ENCODE data around the gene CDH20.

DNA sequence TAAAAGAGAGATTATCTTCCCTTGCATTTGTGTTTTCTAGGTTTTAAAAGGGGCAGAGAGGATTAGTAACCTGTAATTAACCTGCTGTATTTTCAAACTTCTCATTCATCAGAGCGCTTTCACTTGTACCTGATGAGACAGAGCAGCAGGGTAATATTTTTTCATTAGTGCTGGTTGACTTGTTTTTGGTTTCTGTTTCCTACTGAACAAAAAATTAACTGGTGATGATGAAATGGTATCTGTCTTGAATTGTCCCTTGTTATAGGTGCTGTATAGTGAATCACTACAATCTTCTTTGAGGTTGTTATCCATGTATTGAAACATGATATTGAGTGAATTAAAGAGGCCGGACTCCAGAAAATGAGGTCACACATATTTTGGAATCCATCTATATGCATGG, 37.9 kb downstream of the CDH20 start:
- no peak for TF ChIP-seq JUND (IDR thresholded peaks at IDR 0.05)
- TF ChIP-seq, protein P1, sequence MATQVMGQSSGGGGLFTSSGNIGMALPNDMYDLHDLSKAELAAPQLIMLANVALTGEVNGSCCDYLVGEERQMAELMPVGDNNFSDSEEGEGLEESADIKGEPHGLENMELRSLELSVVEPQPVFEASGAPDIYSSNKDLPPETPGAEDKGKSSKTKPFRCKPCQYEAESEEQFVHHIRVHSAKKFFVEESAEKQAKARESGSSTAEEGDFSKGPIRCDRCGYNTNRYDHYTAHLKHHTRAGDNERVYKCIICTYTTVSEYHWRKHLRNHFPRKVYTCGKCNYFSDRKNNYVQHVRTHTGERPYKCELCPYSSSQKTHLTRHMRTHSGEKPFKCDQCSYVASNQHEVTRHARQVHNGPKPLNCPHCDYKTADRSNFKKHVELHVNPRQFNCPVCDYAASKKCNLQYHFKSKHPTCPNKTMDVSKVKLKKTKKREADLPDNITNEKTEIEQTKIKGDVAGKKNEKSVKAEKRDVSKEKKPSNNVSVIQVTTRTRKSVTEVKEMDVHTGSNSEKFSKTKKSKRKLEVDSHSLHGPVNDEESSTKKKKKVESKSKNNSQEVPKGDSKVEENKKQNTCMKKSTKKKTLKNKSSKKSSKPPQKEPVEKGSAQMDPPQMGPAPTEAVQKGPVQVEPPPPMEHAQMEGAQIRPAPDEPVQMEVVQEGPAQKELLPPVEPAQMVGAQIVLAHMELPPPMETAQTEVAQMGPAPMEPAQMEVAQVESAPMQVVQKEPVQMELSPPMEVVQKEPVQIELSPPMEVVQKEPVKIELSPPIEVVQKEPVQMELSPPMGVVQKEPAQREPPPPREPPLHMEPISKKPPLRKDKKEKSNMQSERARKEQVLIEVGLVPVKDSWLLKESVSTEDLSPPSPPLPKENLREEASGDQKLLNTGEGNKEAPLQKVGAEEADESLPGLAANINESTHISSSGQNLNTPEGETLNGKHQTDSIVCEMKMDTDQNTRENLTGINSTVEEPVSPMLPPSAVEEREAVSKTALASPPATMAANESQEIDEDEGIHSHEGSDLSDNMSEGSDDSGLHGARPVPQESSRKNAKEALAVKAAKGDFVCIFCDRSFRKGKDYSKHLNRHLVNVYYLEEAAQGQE (IDR thresholded peaks at IDR 0.05; ENCODE audit: low read depth): no peak
- no peak for TF ChIP-seq POLR2AphosphoS5 (IDR thresholded peaks at IDR 0.05; ENCODE audit: low read depth, low read length)
- no peak for TF ChIP-seq CTCF (IDR thresholded peaks at IDR 0.05 in 2 of 3, conservative IDR thresholded peaks at IDR 0.05 in 1 of 3; ENCODE audit: borderline replicate concordance in 1 of 3, insufficient read depth in 1 of 3, low read depth in 2 of 3, low read length in 2 of 3)
- TF ChIP-seq RAD21 (IDR thresholded peaks at IDR 0.05; ENCODE audit: low read depth): no peak
- TF ChIP-seq POLR2A (IDR thresholded peaks at IDR 0.05; ENCODE audit: borderline replicate concordance, extremely low read depth, insufficient read depth, insufficient read length): no peak
- no peak for TF ChIP-seq FOSL1 (IDR thresholded peaks at IDR 0.05; ENCODE audit: low read depth)
- TF ChIP-seq YY1 (IDR thresholded peaks at IDR 0.05; ENCODE audit: extremely low read depth, insufficient replicate concordance, low read depth, low read length): no peak
- TF ChIP-seq EZH2 (IDR thresholded peaks at IDR 0.05): no peak
- TF ChIP-seq EGR1 (IDR thresholded peaks at IDR 0.05; ENCODE audit: low read depth): no peak
- no peak for TF ChIP-seq EZH2phosphoT487 (IDR thresholded peaks at IDR 0.05; ENCODE audit: borderline replicate concordance)
- TF ChIP-seq, protein P2, sequence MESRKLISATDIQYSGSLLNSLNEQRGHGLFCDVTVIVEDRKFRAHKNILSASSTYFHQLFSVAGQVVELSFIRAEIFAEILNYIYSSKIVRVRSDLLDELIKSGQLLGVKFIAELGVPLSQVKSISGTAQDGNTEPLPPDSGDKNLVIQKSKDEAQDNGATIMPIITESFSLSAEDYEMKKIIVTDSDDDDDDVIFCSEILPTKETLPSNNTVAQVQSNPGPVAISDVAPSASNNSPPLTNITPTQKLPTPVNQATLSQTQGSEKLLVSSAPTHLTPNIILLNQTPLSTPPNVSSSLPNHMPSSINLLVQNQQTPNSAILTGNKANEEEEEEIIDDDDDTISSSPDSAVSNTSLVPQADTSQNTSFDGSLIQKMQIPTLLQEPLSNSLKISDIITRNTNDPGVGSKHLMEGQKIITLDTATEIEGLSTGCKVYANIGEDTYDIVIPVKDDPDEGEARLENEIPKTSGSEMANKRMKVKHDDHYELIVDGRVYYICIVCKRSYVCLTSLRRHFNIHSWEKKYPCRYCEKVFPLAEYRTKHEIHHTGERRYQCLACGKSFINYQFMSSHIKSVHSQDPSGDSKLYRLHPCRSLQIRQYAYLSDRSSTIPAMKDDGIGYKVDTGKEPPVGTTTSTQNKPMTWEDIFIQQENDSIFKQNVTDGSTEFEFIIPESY (IDR thresholded peaks at IDR 0.05; ENCODE audit: extremely low read depth, insufficient replicate concordance, low read length): no peak
- no peak for TF ChIP-seq CEBPB (IDR thresholded peaks at IDR 0.05; ENCODE audit: low read depth)
